HepG2 (cell line): ENCODE measurements around the gene C2orf80. TPM values are rescaled to one million over a fixed set of nuclear protein-coding genes. Genes with fewer than 3 reads are reported as not detected.

ENCODE experiments used
- FOSL1 ChIP-seq: sonication (generic); formaldehyde crosslinking; IDR thresholded peaks from 2 replicates; pipeline ENCODE4 v1.9.0; 2021; ENCODE audit warnings: missing genetic modification reagents, borderline replicate concordance
- KDM6A ChIP-seq: IDR thresholded peaks from 2 replicates; pipeline ENCODE4 v1.6.1; 2016; ENCODE audit warnings: low read depth
- KLF15 ChIP-seq: sonication (generic); formaldehyde crosslinking; IDR thresholded peaks from 2 replicates; pipeline ENCODE4 v1.8.1; 2023; ENCODE audit warnings: borderline replicate concordance, mild to moderate bottlenecking, inconsistent platforms, missing genetic modification reagents, mixed read lengths
- NFKBIZ ChIP-seq: IDR thresholded peaks from 2 replicates; pipeline ENCODE4 v1.6.1; 2018; ENCODE audit warnings: missing genetic modification reagents, missing compliant biosample characterization
- POLR2AphosphoS5 ChIP-seq: IDR thresholded peaks from 2 replicates; pipeline ENCODE4 v1.6.1; 2012; ENCODE audit warnings: low read depth, low read length
- SSRP1 ChIP-seq: IDR thresholded peaks from 2 replicates; pipeline ENCODE4 v1.6.1; 2016; ENCODE audit warnings: control low read depth
- TGIF2 ChIP-seq: IDR thresholded peaks from 2 replicates; pipeline ENCODE4 v1.6.1; 2016; ENCODE audit warnings: control low read depth, missing compliant biosample characterization
- ZBTB1 ChIP-seq: sonication (generic); formaldehyde crosslinking; IDR thresholded peaks from 2 replicates; pipeline ENCODE4 v1.4.0; 2020; ENCODE audit warnings: missing genetic modification reagents, borderline replicate concordance
- ZBTB20 ChIP-seq: sonication (generic); formaldehyde crosslinking; IDR thresholded peaks from 2 replicates; pipeline ENCODE4 v1.8.1; 2023; ENCODE audit warnings: missing genetic modification reagents, low read depth, mild to moderate bottlenecking, borderline replicate concordance
- ZMAT3 ChIP-seq: sonication (generic); formaldehyde crosslinking; conservative IDR thresholded peaks from 2 replicates; pipeline ENCODE4 v1.7.0; 2021; ENCODE audit warnings: missing genetic modification reagents
- ZNF205 ChIP-seq: IDR thresholded peaks from 2 replicates; pipeline ENCODE4 v1.6.1; 2018; ENCODE audit warnings: missing biosample characterization, missing genetic modification reagents
- ZNF839 ChIP-seq: sonication (generic); formaldehyde crosslinking; IDR thresholded peaks from 2 replicates; pipeline ENCODE4 v1.4.0; 2020; ENCODE audit warnings: missing genetic modification reagents, mild to moderate bottlenecking, borderline replicate concordance
- polyA plus RNA-seq, 8 experiments: library from polyadenylated mRNA; depleted of rRNA in 3 of 8; stranded (reverse) in 7 of 8; unstranded in 1 of 8; fragments of >200 nt; fragmentation: Illumina TruSeq in 4 of 8; extraction: Trizol in 4 of 8; gene quantifications; 2 replicates each; pipeline versions ENCODE4 v1.2.1 to v1.2.3, GENCODE V29; 2011 to 2016; ENCODE audit warnings: low read depth in 4 of 8, missing spikeins in 1 of 8, mixed read lengths in 1 of 8; ENCODE audit not compliant: insufficient read depth in 1 of 8
- total RNA-seq, 5 experiments: library from RNA; depleted of rRNA; stranded (reverse); fragments of >200 nt; fragmentation: Illumina TruSeq; extraction: Trizol; gene quantifications; 2 replicates each; pipeline ENCODE4 v1.2.3, GENCODE V29; 2016; ENCODE audit warnings: low read depth in 1 of 5
- TF ChIP-seq, protein P1 (sequence below): sonication (generic); formaldehyde crosslinking; IDR thresholded peaks from 2 replicates; pipeline ENCODE4 v1.9.0; 2021; ENCODE audit warnings: missing genetic modification reagents, mild to moderate bottlenecking, borderline replicate concordance
- TF ChIP-seq, protein P2 (sequence below): sonication (generic); formaldehyde crosslinking; IDR thresholded peaks from 2 replicates; pipeline ENCODE4 v1.5.0; 2020; ENCODE audit warnings: missing genetic modification reagents, mild to moderate bottlenecking, borderline replicate concordance
- TF ChIP-seq, protein P3 (sequence below): sonication (generic); formaldehyde crosslinking; IDR thresholded peaks from 2 replicates; pipeline ENCODE4 v1.5.1; 2020; ENCODE audit warnings: missing genetic modification reagents, mild to moderate bottlenecking, borderline replicate concordance
- TF ChIP-seq, protein P4 (sequence below): sonication (generic); formaldehyde crosslinking; conservative IDR thresholded peaks from 2 replicates; pipeline ENCODE4 v1.5.0; 2020; ENCODE audit warnings: missing genetic modification reagents
- TF ChIP-seq, protein P5 (sequence below): sonication (generic); formaldehyde crosslinking; IDR thresholded peaks from 2 replicates; pipeline ENCODE4 v1.5.0; 2020; ENCODE audit warnings: missing genetic modification reagents

The C2orf80 gene
- total and polyA plus RNA-seq, 2 of the 13 experiments (the other 11 are each of a cell fraction or from before 2014, with no cell fraction given): not detected

DNA sequence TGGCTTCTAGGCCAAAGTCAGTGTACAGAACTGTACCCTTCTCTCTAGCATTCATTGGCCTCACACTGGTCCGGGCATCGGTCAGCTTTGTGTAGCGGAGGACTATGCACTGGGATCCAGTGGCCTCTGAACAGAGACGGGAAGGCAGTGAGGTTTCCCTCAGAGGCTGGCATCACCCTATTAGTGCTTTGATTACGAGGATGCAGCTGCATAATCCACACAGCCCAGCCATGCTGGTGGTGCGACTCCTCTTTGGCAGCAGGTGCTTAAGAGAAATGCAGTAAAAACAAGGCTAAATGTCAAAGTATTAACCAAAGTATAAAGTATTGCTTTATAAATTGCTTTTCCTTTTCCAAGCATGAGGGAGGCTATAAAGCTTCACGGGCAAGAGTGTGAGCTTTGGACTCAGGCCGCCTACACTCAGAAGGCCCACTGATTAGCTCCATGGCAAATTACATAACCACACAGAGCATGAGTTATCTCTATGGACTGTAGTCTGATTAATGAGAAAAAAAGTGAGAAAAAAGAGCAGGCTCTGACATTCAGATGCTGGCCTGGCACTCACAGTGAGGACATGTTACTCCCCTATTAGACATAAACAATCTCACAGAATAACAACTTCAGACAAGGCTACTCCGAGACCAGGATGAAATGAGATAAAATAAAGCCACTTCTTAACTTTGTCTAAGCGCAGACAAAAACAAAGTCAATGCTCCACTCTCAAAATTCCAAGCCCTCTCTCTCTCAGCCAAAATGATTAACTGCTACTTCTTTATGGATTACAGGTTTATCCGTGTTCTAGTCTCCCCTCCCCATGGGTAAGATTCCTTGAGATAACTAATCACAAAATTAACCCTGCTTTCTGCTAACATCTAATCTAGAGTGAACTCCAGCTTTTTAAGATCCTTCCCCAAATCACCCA is 53.8 kb downstream of the C2orf80 start (continued):
- TF ChIP-seq, protein P1, sequence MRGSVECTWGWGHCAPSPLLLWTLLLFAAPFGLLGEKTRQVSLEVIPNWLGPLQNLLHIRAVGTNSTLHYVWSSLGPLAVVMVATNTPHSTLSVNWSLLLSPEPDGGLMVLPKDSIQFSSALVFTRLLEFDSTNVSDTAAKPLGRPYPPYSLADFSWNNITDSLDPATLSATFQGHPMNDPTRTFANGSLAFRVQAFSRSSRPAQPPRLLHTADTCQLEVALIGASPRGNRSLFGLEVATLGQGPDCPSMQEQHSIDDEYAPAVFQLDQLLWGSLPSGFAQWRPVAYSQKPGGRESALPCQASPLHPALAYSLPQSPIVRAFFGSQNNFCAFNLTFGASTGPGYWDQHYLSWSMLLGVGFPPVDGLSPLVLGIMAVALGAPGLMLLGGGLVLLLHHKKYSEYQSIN (CRISPR knock-in tag): no peak
- no peak for TF ChIP-seq KLF15 (CRISPR knock-in tag)
- TF ChIP-seq ZBTB1 (CRISPR knock-in tag): no peak
- peak; percentile 95 for TF ChIP-seq ZNF205
- TF ChIP-seq KDM6A (CRISPR knock-in tag): no peak
- TF ChIP-seq TGIF2 (CRISPR knock-in tag): no peak
- TF ChIP-seq ZMAT3: no peak
- no peak for TF ChIP-seq SSRP1
- TF ChIP-seq, protein P2, sequence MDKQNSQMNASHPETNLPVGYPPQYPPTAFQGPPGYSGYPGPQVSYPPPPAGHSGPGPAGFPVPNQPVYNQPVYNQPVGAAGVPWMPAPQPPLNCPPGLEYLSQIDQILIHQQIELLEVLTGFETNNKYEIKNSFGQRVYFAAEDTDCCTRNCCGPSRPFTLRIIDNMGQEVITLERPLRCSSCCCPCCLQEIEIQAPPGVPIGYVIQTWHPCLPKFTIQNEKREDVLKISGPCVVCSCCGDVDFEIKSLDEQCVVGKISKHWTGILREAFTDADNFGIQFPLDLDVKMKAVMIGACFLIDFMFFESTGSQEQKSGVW (CRISPR knock-in tag): no peak
- 0 out of 2 replicates have a peak, but pooled peaks have one; percentile 14 for TF ChIP-seq ZBTB20
- TF ChIP-seq, protein P3, sequence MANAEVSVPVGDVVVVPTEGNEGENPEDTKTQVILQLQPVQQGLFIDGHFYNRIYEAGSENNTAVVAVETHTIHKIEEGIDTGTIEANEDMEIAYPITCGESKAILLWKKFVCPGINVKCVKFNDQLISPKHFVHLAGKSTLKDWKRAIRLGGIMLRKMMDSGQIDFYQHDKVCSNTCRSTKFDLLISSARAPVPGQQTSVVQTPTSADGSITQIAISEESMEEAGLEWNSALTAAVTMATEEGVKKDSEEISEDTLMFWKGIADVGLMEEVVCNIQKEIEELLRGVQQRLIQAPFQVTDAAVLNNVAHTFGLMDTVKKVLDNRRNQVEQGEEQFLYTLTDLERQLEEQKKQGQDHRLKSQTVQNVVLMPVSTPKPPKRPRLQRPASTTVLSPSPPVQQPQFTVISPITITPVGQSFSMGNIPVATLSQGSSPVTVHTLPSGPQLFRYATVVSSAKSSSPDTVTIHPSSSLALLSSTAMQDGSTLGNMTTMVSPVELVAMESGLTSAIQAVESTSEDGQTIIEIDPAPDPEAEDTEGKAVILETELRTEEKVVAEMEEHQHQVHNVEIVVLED (CRISPR knock-in tag): no peak
- TF ChIP-seq, protein P4, sequence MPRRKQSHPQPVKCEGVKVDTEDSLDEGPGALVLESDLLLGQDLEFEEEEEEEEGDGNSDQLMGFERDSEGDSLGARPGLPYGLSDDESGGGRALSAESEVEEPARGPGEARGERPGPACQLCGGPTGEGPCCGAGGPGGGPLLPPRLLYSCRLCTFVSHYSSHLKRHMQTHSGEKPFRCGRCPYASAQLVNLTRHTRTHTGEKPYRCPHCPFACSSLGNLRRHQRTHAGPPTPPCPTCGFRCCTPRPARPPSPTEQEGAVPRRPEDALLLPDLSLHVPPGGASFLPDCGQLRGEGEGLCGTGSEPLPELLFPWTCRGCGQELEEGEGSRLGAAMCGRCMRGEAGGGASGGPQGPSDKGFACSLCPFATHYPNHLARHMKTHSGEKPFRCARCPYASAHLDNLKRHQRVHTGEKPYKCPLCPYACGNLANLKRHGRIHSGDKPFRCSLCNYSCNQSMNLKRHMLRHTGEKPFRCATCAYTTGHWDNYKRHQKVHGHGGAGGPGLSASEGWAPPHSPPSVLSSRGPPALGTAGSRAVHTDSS (CRISPR knock-in tag): no peak
- TF ChIP-seq, protein P5, sequence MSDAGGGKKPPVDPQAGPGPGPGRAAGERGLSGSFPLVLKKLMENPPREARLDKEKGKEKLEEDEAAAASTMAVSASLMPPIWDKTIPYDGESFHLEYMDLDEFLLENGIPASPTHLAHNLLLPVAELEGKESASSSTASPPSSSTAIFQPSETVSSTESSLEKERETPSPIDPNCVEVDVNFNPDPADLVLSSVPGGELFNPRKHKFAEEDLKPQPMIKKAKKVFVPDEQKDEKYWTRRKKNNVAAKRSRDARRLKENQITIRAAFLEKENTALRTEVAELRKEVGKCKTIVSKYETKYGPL (CRISPR knock-in tag): peak; percentile 94
- TF ChIP-seq POLR2AphosphoS5: no peak
- TF ChIP-seq ZNF839 (CRISPR knock-in tag): no peak
- TF ChIP-seq FOSL1 (CRISPR knock-in tag): no peak
- TF ChIP-seq NFKBIZ (CRISPR knock-in tag): no peak
